Duodenal mucosa (tissue), 2 donors: ENCODE results near the gene UBIAD1.
"Not testable (repeated sequence)": the region's sequence is repeated elsewhere in the genome, so short reads cannot be mapped to it uniquely, and the experiment has no call there.

ENCODE experiments used
- H3K27ac ChIP-seq: one replicate; pipeline ENCODE4 v1.7.0; 2013; ENCODE audit warnings: low read depth, low read length
- H3K27me3 ChIP-seq, 2 donors: one replicate each; pipeline ENCODE4 v1.7.0; 2013; ENCODE audit warnings: low read length in 2 of 2, control low read depth in 1 of 2; ENCODE audit not compliant: insufficient read depth in 2 of 2, control insufficient read depth in 1 of 2
- H3K36me3 ChIP-seq, 2 donors: one replicate each; pipeline ENCODE4 v1.7.0; 2013; ENCODE audit warnings: low read length in 2 of 2, control low read depth in 1 of 2; ENCODE audit not compliant: insufficient read depth in 2 of 2, control insufficient read depth in 1 of 2
- H3K4me1 ChIP-seq, 2 donors: one replicate each; pipeline ENCODE4 v1.7.0; 2013; ENCODE audit warnings: low read length in 2 of 2, control low read depth in 1 of 2; ENCODE audit not compliant: insufficient read depth in 2 of 2, control insufficient read depth in 1 of 2
- H3K4me3 ChIP-seq, 2 donors: one replicate each; pipeline ENCODE4 v1.7.0; 2013; ENCODE audit warnings: low read length in 2 of 2, low read depth in 1 of 2
- H3K9ac ChIP-seq, 2 donors: one replicate each; pipeline ENCODE4 v1.7.0; 2013; ENCODE audit warnings: low read length in 2 of 2, low read depth in 1 of 2
- H3K9me3 ChIP-seq, 2 donors: one replicate each; pipeline ENCODE4 v1.7.0; 2013; ENCODE audit warnings: low read length in 2 of 2, control low read depth in 1 of 2; ENCODE audit not compliant: control insufficient read depth in 1 of 2

Gene UBIAD1

GRCh38 chr1:11252538-11252937, 20.5 kb upstream of the UBIAD1 start:
- H3K27me3 ChIP-seq = no peaks in the 10 kb centered on the region
- H3K9ac ChIP-seq = no peak overlapping the region
- no peak overlapping the region for H3K27ac ChIP-seq
- H3K36me3 ChIP-seq = peaks cover 31 to 69% of the 10 kb centered on the region in 2 donors
- H3K4me3 ChIP-seq = no peak overlapping the region
- H3K9me3 ChIP-seq = no peaks in the 10 kb centered on the region
- H3K4me1 ChIP-seq = no peaks in the 10 kb centered on the region

- Histone ChIP-seq H3K9ac (no peak overlapping the region), H3K27me3 (no peaks in the 10 kb centered on the region), H3K9me3 (no peaks in the 10 kb centered on the region), H3K27ac (no peak overlapping the region), H3K36me3 (peaks cover 32 to 68% of the 10 kb centered on the region in 2 donors), H3K4me1 (no peaks in the 10 kb centered on the region), H3K4me3 (no peak overlapping the region)
Measured at GRCh38 chr1:11253226-11253625, 19.8 kb upstream of the UBIAD1 start.

GRCh38 chr1:11256299-11256698, 16.7 kb upstream of the UBIAD1 start:
- Histone ChIP-seq H3K36me3 (peaks cover 38 to 71% of the 10 kb centered on the region in 2 donors), H3K27me3 (no peaks in the 10 kb centered on the region), H3K9me3 (no peaks in the 10 kb centered on the region), H3K9ac (no peak overlapping the region), H3K27ac (no peak overlapping the region), H3K4me1 (peaks cover under 1 to 1% of the 10 kb centered on the region in 2 donors), H3K4me3 (no peak overlapping the region)

GRCh38 chr1:11262171-11263049, 10.6 kb upstream of the UBIAD1 start, which contains the start of gene MTOR:
Gene MTOR (minus strand): TSS chr1:11262551. CDS start chr1:11259409, 3,142 bp downstream.
- Histone ChIP-seq H3K27me3 (no peaks in the 10 kb centered on the region), H3K36me3 (peaks cover 8 to 20% of the 10 kb centered on the region in 2 donors), H3K4me3 (peak within 1 kb of the TSS; percentile 93 to 95), H3K4me1 (peaks cover 4 to 8% of the 10 kb centered on the region in 2 donors), H3K27ac (peak within 1 kb of the TSS; percentile 55), H3K9ac (peak within 1 kb of the TSS; percentile 80 to 88), H3K9me3 (no peaks in the 10 kb centered on the region)

- H3K4me3 ChIP-seq = no peak overlapping the region
- no peaks in the 10 kb centered on the region for H3K9me3 ChIP-seq
- H3K27ac ChIP-seq = no peak overlapping the region
- no peaks in the 10 kb centered on the region for H3K36me3 ChIP-seq
- H3K9ac ChIP-seq = no peak overlapping the region
- peaks cover 2 to 5% of the 10 kb centered on the region in 2 donors for H3K4me1 ChIP-seq
- H3K27me3 ChIP-seq = no peaks in the 10 kb centered on the region
Measured at GRCh38 chr1:11266268-11267074, 6.5 kb upstream of the UBIAD1 start.

GRCh38 chr1:11267350-11268337, 5.4 kb upstream of the UBIAD1 start:
- H3K27ac ChIP-seq, H3K9ac ChIP-seq, H3K27me3 ChIP-seq, H3K36me3 ChIP-seq, H3K4me1 ChIP-seq, H3K9me3 ChIP-seq, H3K4me3 ChIP-seq: not testable (repeated sequence)

- Histone ChIP-seq H3K4me3 (peak overlapping the region; percentile 24 to 54), H3K27ac (no peak overlapping the region), H3K9ac (no peak overlapping the region), H3K4me1 (peaks cover 14 to 27% of the 10 kb centered on the region in 2 donors), H3K27me3 (no peaks in the 10 kb centered on the region), H3K9me3 (no peaks in the 10 kb centered on the region), H3K36me3 (peaks cover 0 to 4% of the 10 kb centered on the region in 2 donors)
Measured at GRCh38 chr1:11272544-11272831, 510 bp upstream of the UBIAD1 start.

- Histone ChIP-seq H3K4me3 (peak overlapping the region; percentile 90 to 93), H3K27me3 (no peaks in the 10 kb centered on the region), H3K9me3 (no peaks in the 10 kb centered on the region), H3K4me1 (peaks cover 14 to 27% of the 10 kb centered on the region in 2 donors), H3K9ac (peak overlapping the region; percentile 48 to 72), H3K36me3 (peaks cover 3 to 4% of the 10 kb centered on the region in 2 donors), H3K27ac (peak overlapping the region; percentile 88)
Measured at GRCh38 chr1:11273595-11274234, 717 bp downstream of the UBIAD1 start.

- H3K9me3 ChIP-seq = no peaks in the 10 kb centered on the region
- no peak overlapping the region for H3K27ac ChIP-seq
- no peak overlapping the region for H3K4me3 ChIP-seq
- H3K36me3 ChIP-seq = peaks cover 4 to 21% of the 10 kb centered on the region in 2 donors
- peaks cover 7 to 27% of the 10 kb centered on the region in 2 donors for H3K4me1 ChIP-seq
- no peaks in the 10 kb centered on the region for H3K27me3 ChIP-seq
- no peak overlapping the region for H3K9ac ChIP-seq
Measured at GRCh38 chr1:11279152-11279551, 6.2 kb downstream of the UBIAD1 start.
